Stimulated activated memory B cell treated with anti-CD40 and anti-IgM and Interleukin-4, amounts not matched to agents 10 μg/mL and 1 μg/mL and 100 μg/mL, for 72 hours (primary cell): Measurements from ENCODE around the gene BCAT1.

Experiments
- ATAC-seq: fragments of 150-1000 bp; cut with Tn5 transposase; 2 replicates; pipeline ENCODE4 v1.10.0; 2021
- H3K27ac Mint-ChIP-seq: one replicate; pipeline ENCODE4 v1.8.0; 2022; ENCODE audit warnings: mild to moderate bottlenecking, mixed read lengths
- H3K27me3 Mint-ChIP-seq: one replicate; pipeline ENCODE4 v1.8.0; 2022; ENCODE audit warnings: mixed read lengths
- H3K36me3 Mint-ChIP-seq: one replicate; pipeline ENCODE4 v1.8.0; 2022; ENCODE audit warnings: mixed read lengths
- H3K4me1 Mint-ChIP-seq: one replicate; pipeline ENCODE4 v1.8.0; 2022; ENCODE audit warnings: mixed read lengths
- H3K4me3 Mint-ChIP-seq: one replicate; pipeline ENCODE4 v1.8.0; 2022; ENCODE audit warnings: mild to moderate bottlenecking, moderate library complexity, mixed read lengths
- H3K9me3 Mint-ChIP-seq: one replicate; pipeline ENCODE4 v1.8.0; 2022; ENCODE audit warnings: mixed read lengths

BCAT1 gene

DNA sequence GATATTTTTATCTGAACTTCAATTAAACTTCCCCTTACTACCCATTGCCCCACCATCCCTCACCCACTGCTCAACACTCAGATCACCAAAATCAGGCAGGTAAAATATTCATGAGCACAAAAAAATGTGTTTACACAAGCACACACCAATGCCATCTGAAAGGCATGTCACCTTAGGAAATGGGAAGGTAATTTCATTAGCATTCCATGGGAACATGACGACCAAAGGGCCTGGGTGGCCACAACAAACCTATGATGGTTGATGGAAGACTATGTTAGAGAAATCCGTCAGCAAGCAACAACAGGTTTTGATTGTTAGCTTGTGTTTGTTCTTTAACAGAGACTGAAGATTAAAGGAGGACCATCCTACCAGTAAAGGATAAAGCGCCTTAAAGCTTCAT is 97.6 kb downstream of the BCAT1 start:
- Mint-ChIP-seq H3K36me3 (peaks cover 6% of the 10 kb centered on the region), H3K9me3 (no peaks in the 10 kb centered on the region), H3K27me3 (no peaks in the 10 kb centered on the region), H3K4me3 (no peak overlapping the region), H3K27ac (no peak overlapping the region), H3K4me1 (no peaks in the 10 kb centered on the region)
- ATAC-seq = no peak

DNA sequence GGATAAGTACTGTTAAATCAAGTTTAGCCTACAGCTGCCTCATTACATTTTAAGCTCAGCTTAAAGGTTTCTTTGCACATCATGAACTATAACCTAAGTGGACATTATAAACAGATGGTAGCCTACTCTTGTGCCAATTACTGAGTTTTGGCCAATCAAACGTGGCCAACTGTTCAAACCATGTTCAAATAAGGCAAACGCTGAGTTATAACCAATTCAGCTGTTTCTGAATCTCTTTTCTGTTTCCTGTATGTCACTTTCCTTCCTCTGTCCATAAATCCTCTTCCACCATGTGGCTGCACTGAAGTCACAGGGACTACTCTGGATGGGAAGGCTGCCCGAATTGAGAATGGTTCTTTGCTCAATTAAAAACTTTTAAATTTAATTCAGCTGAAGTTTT is 98.4 kb downstream of the BCAT1 start:
- ATAC-seq = no peak
- no peaks in the 10 kb centered on the region for H3K9me3 Mint-ChIP-seq
- no peaks in the 10 kb centered on the region for H3K27me3 Mint-ChIP-seq
- peaks cover 6% of the 10 kb centered on the region for H3K36me3 Mint-ChIP-seq
- H3K4me1 Mint-ChIP-seq = no peaks in the 10 kb centered on the region
- H3K27ac Mint-ChIP-seq = no peak overlapping the region
- H3K4me3 Mint-ChIP-seq = no peak overlapping the region

DNA sequence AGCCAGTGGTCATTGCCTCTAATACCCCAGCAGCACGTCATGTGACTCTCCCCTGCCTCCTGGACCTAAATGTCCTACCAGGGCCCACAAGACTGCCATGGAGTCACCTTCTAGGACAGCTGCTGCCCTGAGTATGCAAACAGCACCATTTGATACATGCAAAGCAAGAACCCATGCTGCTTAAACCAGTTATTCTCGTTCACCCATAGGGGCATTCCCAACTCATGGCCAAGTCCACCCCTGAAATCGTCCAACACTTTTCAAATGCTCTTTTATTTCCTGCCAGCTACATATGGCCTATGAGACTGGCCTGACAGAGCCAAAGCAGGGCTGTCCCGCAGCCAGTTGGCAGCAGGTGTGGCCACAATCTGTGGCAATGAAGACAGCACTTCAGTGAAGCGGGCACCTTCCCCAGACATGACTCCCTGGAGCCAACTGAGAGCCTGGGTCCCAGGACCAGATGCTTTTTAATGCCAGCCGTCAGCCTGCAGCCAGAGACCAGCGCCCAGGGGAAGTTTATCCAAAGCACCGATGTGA is 99.9 kb downstream of the BCAT1 start:
- Mint-ChIP-seq H3K27me3 (no peaks in the 10 kb centered on the region), H3K4me1 (no peaks in the 10 kb centered on the region), H3K4me3 (no peak overlapping the region), H3K27ac (no peak overlapping the region), H3K36me3 (peaks cover 6% of the 10 kb centered on the region), H3K9me3 (no peaks in the 10 kb centered on the region)
- no peak for ATAC-seq

DNA sequence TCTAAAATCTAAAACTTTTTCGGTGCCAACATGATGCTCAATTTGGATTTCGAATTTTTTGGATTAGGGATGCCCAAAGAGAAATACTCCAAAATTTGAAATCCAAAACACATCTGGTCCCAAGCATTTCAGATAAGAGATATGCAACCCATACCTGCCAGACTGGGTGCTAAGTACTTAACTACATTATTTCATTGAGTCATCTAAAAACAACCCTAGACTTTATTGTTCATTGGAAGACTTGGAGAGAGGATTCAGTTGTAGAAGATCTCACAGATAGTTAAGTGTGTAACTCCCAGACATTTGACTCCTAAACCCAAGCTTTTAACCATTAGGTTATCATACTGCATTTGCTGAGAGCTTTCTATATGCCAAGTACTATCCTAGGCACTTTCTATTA is 102.2 kb downstream of the BCAT1 start:
- ATAC-seq = no peak
- peaks cover 6% of the 10 kb centered on the region for H3K36me3 Mint-ChIP-seq
- no peaks in the 10 kb centered on the region for H3K9me3 Mint-ChIP-seq
- H3K4me1 Mint-ChIP-seq = no peaks in the 10 kb centered on the region
- H3K27me3 Mint-ChIP-seq = no peaks in the 10 kb centered on the region
- no peak overlapping the region for H3K27ac Mint-ChIP-seq
- no peak overlapping the region for H3K4me3 Mint-ChIP-seq

DNA sequence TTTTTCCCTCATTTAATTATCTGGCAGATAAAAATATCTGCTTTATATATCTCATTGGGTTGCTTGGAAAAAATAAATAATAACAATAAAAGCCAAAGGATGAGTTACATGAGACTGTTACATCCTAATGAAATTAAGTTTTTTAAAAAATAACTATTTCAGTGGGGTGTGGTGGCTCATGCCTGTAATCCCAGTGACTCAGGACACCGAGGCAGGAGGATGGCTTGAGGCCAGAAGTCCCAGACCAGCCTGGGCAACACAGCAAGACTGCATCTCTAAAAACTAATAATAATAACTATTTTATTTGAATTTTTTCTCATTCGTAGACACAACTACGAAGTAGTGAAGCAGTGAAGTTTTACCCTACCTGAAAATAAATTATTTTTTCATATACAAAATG is 103.3 kb downstream of the BCAT1 start:
- no peaks in the 10 kb centered on the region for H3K27me3 Mint-ChIP-seq
- no peak overlapping the region for H3K4me3 Mint-ChIP-seq

DNA sequence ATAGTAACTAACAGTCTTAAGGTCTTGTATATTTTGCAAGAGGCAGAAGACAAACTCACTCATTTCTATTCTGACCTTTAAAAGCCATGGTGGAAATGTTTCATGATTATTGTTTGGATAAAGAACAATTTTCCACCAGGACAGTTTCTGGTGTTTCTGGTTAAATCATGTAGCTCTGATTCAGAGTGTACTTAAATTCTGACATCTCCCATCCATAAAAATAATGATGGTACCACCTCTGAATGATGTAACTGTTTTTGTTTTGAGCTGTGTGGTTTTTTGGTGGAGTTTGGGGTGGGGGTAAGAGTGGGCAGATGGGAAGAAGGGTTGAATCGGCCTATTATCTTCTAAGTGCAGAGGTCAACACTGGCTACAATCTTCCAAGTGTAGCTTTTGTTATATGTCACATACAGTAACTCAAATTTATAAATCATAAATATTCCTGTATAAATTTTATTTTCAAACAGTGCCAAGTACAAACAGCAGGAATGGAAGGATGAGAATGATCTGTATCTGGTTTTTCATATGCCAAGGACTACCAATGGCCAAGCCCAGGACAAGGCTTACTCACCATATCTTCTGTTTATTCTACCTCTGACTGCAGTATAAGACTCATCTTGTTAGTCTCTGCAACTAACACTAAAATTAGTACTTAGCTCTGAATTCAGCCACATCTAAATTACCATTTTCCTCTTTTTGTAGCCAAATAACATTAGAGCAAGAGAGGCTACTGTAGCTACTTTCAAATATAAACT is 108.7 kb downstream of the BCAT1 start:
- peaks cover 20% of the 10 kb centered on the region for H3K36me3 Mint-ChIP-seq
- H3K4me1 Mint-ChIP-seq = peaks cover 20% of the 10 kb centered on the region
- ATAC-seq = no peak
- peak overlapping the region; percentile 64 for H3K27ac Mint-ChIP-seq
- H3K4me3 Mint-ChIP-seq = peak overlapping the region; percentile 22
- no peaks in the 10 kb centered on the region for H3K9me3 Mint-ChIP-seq
- no peaks in the 10 kb centered on the region for H3K27me3 Mint-ChIP-seq

More for the DNA sequence above, 103.3 kb downstream of the BCAT1 start:
- no peak overlapping the region for H3K27ac Mint-ChIP-seq
- H3K9me3 Mint-ChIP-seq = no peaks in the 10 kb centered on the region
- no peaks in the 10 kb centered on the region for H3K4me1 Mint-ChIP-seq
- peaks cover 13% of the 10 kb centered on the region for H3K36me3 Mint-ChIP-seq
- no peak for ATAC-seq

DNA sequence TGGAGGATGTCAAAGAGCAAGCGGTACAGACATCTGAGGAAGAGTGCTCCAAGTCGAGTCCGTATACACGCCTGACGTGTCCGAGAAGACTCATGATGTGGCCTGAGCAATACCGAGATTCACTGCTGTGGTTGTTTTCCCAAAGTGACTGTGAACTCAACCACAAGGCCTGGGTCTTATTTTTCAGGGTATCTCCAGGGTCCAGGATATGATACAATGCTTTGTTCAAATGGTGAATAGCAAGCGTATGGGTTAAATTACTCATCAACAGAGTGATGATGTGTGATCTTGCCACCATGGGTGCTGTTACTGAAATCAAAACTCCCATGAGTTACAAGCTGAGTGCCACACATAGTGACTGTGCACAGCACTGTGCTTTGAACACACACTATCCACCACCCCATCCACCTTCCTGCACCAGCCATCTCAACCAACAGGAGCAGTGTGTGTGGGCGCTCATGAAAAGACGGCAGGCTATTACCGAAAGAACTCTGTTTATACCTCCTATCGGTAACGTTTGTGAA is 109.6 kb downstream of the BCAT1 start:
- H3K9me3 Mint-ChIP-seq = no peaks in the 10 kb centered on the region
- H3K36me3 Mint-ChIP-seq = peaks cover 20% of the 10 kb centered on the region
- peak overlapping the region; percentile 47 for H3K4me3 Mint-ChIP-seq
- no peaks in the 10 kb centered on the region for H3K27me3 Mint-ChIP-seq
- H3K4me1 Mint-ChIP-seq = peaks cover 20% of the 10 kb centered on the region
- ATAC-seq = peak; percentile 93
- H3K27ac Mint-ChIP-seq = peak overlapping the region; percentile 64

DNA sequence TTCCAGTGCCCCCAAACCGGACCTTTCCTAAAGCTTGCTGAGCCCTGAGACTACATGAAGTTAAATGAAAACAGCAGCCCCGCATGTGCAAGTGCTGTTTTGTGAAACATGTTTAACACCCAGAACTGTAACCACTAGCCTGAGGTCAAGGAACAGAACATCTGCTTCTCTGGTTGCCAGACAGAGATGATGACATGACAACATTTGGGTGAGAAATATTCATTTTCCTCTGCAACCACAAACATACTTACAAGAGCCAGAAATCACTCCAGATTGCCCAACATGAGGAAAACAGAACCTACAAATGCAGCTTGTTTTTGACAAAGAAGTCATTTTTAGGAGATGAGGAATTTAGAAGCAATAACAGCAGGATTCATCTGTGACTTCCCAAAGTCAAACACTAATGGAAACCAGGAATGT is 110.4 kb downstream of the BCAT1 start:
- H3K9me3 Mint-ChIP-seq = no peaks in the 10 kb centered on the region
- peak; percentile 18 for ATAC-seq
- H3K4me3 Mint-ChIP-seq = no peak overlapping the region
- no peaks in the 10 kb centered on the region for H3K27me3 Mint-ChIP-seq
- H3K27ac Mint-ChIP-seq = peak overlapping the region; percentile 64
- H3K4me1 Mint-ChIP-seq = peaks cover 20% of the 10 kb centered on the region
- H3K36me3 Mint-ChIP-seq = peaks cover 20% of the 10 kb centered on the region

DNA sequence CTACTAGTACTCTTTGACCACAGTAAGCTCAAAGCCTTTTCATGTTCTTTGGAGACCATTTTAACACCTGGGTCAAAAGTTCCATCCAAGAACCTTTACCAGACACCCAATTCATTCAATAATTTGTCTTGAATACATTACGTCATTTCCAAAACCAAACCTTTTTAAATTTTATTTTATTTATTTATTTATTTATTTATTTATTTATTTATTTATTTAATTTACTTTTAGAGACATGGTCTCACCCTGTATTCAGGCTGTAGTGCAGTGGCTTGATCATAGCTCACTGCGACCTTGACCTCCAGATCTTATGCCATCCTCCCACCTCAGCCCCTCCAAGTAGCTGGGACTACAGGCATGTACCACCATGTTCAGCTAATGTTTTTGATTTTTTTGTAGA is 113.5 kb downstream of the BCAT1 start:
- H3K36me3 Mint-ChIP-seq = peaks cover 11% of the 10 kb centered on the region
- H3K9me3 Mint-ChIP-seq = no peaks in the 10 kb centered on the region
- H3K27me3 Mint-ChIP-seq = no peaks in the 10 kb centered on the region
- no peak overlapping the region for H3K4me3 Mint-ChIP-seq
- H3K4me1 Mint-ChIP-seq = peaks cover 20% of the 10 kb centered on the region
- ATAC-seq = no peak
- H3K27ac Mint-ChIP-seq = no peak overlapping the region

DNA sequence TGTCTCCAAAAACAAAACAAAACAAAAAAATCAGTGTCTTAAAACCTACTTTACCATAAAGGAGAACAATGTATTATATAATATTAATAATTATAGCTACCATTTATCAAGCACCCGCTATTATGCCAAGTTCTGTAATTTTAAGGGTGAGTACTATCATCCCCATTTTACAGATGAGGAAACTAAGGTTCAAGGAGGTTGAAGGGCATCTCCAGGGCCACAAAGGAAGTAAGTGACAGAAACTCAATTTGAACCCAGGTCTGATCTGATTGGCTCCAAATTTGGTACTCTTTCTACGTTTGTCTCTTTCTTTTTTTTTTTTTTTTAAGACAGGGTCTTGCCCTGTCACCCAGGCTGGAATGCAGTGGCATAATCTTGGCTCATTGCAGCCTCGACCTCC is 115.4 kb downstream of the BCAT1 start:
- ATAC-seq = no peak
- H3K27me3 Mint-ChIP-seq = no peaks in the 10 kb centered on the region

DNA sequence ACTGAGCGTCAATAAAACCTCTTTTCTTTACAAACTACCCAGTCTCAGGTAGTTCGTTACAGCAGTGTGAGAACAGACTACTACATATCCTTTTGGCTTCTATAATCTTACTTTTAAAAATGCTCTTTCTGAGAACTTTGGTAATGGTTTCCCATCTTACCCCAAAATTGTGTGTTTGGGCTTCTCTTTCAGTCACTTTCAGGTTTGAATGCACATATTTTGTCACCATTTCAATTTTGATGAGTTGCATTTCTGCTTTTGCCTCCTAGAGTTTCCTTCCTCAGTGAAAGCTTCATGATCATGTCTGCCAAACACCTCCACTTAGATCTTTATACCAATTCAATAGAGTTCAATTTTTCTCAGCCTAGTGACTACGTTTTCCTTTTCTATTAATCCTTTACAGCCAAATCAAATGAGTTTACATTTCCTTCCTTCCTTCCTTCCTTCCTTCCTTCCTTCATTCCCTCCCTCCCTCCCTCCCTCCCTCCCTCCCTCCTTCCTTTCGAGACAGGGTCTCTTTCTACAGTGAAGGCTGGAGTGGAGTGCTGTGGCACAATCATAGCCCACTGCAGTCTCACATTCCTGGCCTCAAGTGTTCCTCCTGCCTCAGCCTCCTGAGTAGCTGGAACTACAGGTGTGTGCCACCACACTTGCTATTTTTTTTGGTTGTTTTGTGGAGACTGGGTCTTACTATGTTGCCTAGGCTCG is 124.9 kb downstream of the BCAT1 start:
- Mint-ChIP-seq H3K9me3 (no peaks in the 10 kb centered on the region), H3K27ac (peak overlapping the region; percentile 74), H3K27me3 (no peaks in the 10 kb centered on the region), H3K4me3 (no peak overlapping the region), H3K4me1 (peaks cover 31% of the 10 kb centered on the region), H3K36me3 (peaks cover 12% of the 10 kb centered on the region)
- no peak for ATAC-seq

More for the DNA sequence above, 115.4 kb downstream of the BCAT1 start:
- no peak overlapping the region for H3K4me3 Mint-ChIP-seq
- H3K4me1 Mint-ChIP-seq = peaks cover 7% of the 10 kb centered on the region
- H3K27ac Mint-ChIP-seq = no peak overlapping the region
- H3K36me3 Mint-ChIP-seq = peaks cover 12% of the 10 kb centered on the region
- no peaks in the 10 kb centered on the region for H3K9me3 Mint-ChIP-seq

DNA sequence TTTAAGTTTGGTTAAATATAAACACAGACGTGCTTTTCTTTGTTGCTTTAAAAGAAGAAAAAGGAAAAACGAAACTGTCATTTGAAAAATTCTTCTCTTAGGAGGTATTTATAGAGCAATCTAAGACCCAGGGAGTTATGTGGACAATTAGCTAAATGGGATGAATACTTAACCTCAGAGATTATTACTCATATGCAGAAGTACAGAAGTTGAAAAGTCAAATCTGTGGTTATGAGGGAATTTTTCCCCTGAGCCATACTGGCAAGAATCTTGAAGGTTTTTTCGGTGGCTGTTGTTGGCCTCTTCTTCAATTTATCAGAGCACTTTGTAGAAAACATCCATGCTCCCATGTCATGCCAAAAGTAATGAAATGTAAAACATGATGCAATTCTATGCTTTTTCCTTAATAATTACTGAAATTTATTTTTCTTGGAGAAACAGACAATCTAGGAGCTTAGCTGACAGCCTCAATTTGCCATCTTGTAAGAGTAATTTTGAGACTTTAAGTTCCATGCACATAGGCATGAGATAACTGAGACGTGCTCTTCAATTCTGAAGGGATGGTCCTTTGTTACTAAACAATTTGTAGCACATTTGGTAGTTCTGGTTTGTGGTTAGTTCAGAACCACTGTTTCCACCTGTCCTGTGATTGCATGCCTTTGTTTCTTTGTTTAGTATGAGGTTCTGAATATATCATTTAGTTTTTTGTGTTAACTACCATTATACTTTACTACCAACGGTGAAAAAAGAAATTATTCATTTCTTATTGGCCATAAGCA is 126.6 kb downstream of the BCAT1 start:
- Mint-ChIP-seq H3K4me1 (peaks cover 31% of the 10 kb centered on the region), H3K27me3 (no peaks in the 10 kb centered on the region), H3K4me3 (peak overlapping the region; percentile 25), H3K9me3 (no peaks in the 10 kb centered on the region), H3K27ac (peak overlapping the region; percentile 1), H3K36me3 (peaks cover 12% of the 10 kb centered on the region)
- peak; percentile 83 for ATAC-seq

DNA sequence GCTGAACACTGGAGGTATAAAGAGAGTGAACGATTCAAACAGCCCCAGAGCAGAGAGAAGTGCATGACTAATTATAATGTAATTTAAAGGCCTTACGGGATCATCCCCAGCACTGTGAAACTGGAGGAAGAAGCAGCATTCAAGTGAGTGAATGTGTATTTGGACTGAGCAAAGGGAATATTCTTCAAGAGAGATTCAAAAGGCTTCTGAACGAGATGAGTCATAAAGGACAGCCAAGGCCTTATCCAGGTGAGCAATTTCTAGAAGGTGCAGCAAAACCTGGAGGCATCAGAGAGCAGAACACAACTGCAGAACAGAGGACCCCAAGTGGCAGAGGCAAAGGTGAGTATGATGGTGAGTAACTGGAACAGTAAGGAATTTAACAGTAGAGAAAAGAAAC is 127.2 kb downstream of the BCAT1 start:
- Mint-ChIP-seq H3K27me3 (no peaks in the 10 kb centered on the region), H3K4me3 (peak overlapping the region; percentile 25), H3K27ac (peak overlapping the region; percentile 1), H3K4me1 (peaks cover 31% of the 10 kb centered on the region), H3K9me3 (no peaks in the 10 kb centered on the region), H3K36me3 (peaks cover 12% of the 10 kb centered on the region)
- peak; percentile 53 for ATAC-seq

DNA sequence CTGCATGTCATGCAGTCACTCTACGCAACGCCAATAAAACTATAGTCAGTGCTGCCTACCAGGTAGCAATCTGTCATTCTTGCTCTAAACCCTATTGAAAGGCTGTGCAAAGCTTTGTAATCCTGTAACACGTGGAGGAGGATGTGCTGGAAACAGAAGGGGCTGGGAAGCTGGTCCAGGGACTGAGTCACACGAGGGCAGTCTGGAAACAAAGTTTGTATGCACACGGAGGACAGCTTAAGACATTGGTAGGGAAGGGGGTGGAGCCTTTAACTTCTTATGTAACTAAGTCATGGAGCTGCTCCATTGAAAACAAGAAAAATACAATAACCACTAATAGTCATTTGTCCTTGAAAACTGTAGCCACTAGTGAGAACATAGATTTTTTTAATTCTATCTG is 128.0 kb downstream of the BCAT1 start:
- ATAC-seq = no peak
- no peak overlapping the region for H3K27ac Mint-ChIP-seq

DNA sequence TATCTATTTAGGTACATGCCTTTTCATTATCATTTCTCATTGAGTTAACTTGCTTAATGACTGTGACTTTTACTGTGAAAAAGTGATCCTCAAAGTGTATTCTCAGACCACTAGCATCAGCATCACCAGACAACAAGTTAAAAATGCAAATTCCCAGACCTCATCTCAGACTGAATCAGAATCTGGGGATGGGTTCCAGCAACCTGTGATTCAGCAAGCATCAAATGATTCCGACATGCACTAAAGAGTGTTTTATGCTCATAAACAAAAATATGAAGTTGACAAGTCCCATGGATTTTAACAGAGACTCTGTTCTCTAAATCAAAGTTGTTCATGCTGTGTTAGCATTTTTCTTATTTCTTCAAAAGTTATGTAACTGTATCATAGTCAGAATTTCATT is 130.6 kb downstream of the BCAT1 start:
- H3K4me3 Mint-ChIP-seq = no peak overlapping the region

More for the DNA sequence above, 128.0 kb downstream of the BCAT1 start:
- Mint-ChIP-seq H3K36me3 (peaks cover 12% of the 10 kb centered on the region), H3K4me1 (peaks cover 31% of the 10 kb centered on the region), H3K4me3 (no peak overlapping the region), H3K9me3 (no peaks in the 10 kb centered on the region), H3K27me3 (no peaks in the 10 kb centered on the region)

More for the DNA sequence above, 130.6 kb downstream of the BCAT1 start:
- Mint-ChIP-seq H3K9me3 (no peaks in the 10 kb centered on the region), H3K4me1 (peaks cover 37% of the 10 kb centered on the region), H3K27me3 (no peaks in the 10 kb centered on the region), H3K36me3 (peaks cover 4% of the 10 kb centered on the region), H3K27ac (no peak overlapping the region)
- no peak for ATAC-seq
